B cell (primary cell): ENCODE data around the gene ARFGAP1.

ENCODE experiments used
- CTCF ChIP-seq: fragments of 200-600 bp; IDR thresholded peaks from one replicate; pipeline ENCODE4 v1.8.0; 2022; ENCODE audit warnings: antibody characterized with exemption, mild to moderate bottlenecking
- EZH2 ChIP-seq: IDR thresholded peaks from 2 replicates; pipeline ENCODE4 v1.6.1; 2012; ENCODE audit warnings: borderline replicate concordance, low read depth, mild to moderate bottlenecking, moderate library complexity, low read length; ENCODE audit not compliant: insufficient read depth, poor library complexity, severe bottlenecking

GRCh38 chr20:63312273-63312672, 39.7 kb downstream of the ARFGAP1 start:
- no peak for TF ChIP-seq EZH2
- no peak for TF ChIP-seq CTCF
